RPMI7951 (cell line): ENCODE measurements around the gene TTF2. TPM values are rescaled to one million over a fixed set of nuclear protein-coding genes. Genes with fewer than 3 reads are reported as not detected.

Source experiments
- DNase-seq: peaks from one replicate; pipeline ENCODE4 v3.0.0-alpha.2; 2012; ENCODE audit warnings: low read depth
- total RNA-seq: library from RNA; depleted of rRNA; stranded (reverse); fragments of >200 nt; shearing (Covaris generic); gene quantifications from 2 replicates; pipeline ENCODE4 v1.2.3, GENCODE V29; 2014; rRNA removed

The TTF2 gene
- 12.8 and 23.4 TPM in 2 replicates for total RNA-seq

- DNase-seq, result peak; percentile 99
These were observed at the start of gene TTF2 for GRCh38 chr1:117059678-117060440. TTF2 (plus strand) TSS chr1:117060326; CDS start chr1:117060347, 21 bp downstream.

GRCh38 chr1:117011334-117011733, 48.8 kb upstream of the TTF2 start:
- no peak for DNase-seq

- no peak for DNase-seq
These were observed 46.7 kb upstream of the TTF2 start for GRCh38 chr1:117013309-117013858.

GRCh38 chr1:117014209-117014608, 45.9 kb upstream of the TTF2 start:
- peak; percentile 52 for DNase-seq

GRCh38 chr1:117015724-117016123, 44.4 kb upstream of the TTF2 start:
- DNase-seq, result no peak

GRCh38 chr1:117017062-117017461, 43.1 kb upstream of the TTF2 start:
- DNase-seq, result no peak

GRCh38 chr1:117017648-117018047, 42.5 kb upstream of the TTF2 start:
- no peak for DNase-seq

GRCh38 chr1:117020526-117021156, 39.5 kb upstream of the TTF2 start:
- DNase-seq, result no peak

- DNase-seq, result no peak
These were observed 38.0 kb upstream of the TTF2 start for GRCh38 chr1:117022114-117022513.

GRCh38 chr1:117025568-117025967, 34.6 kb upstream of the TTF2 start:
- no peak for DNase-seq

- no peak for DNase-seq
These were observed 33.8 kb upstream of the TTF2 start for GRCh38 chr1:117026361-117026760.

GRCh38 chr1:117029685-117030084, 30.4 kb upstream of the TTF2 start:
- no peak for DNase-seq

- DNase-seq, result no peak
These were observed 29.8 kb upstream of the TTF2 start for GRCh38 chr1:117030271-117030877.

GRCh38 chr1:117032266-117032665, 27.9 kb upstream of the TTF2 start:
- DNase-seq, result no peak

- no peak for DNase-seq
These were observed 27.2 kb upstream of the TTF2 start for GRCh38 chr1:117032681-117033539.

GRCh38 chr1:117033772-117034171, 26.4 kb upstream of the TTF2 start:
- no peak for DNase-seq

GRCh38 chr1:117034791-117035290, 25.3 kb upstream of the TTF2 start:
- no peak for DNase-seq

GRCh38 chr1:117036018-117036461, 24.1 kb upstream of the TTF2 start:
- DNase-seq, result no peak

GRCh38 chr1:117037802-117038201, 22.3 kb upstream of the TTF2 start:
- no peak for DNase-seq

- DNase-seq, result no peak
These were observed 21.9 kb upstream of the TTF2 start for GRCh38 chr1:117038236-117038635.

GRCh38 chr1:117044217-117044616, 15.9 kb upstream of the TTF2 start:
- DNase-seq, result no peak
